ENCODE measurements around the gene ALK. TPM values are rescaled to one million over a fixed set of nuclear protein-coding genes. Genes with fewer than 3 reads are reported as not detected.

The ALK gene
- total RNA-seq, 1 experiment from 2014 or later: 14.7 TPM

GRCh38 chr2:29789911-29790485, 131.4 kb downstream of the ALK start:
- no peaks in the 10 kb centered on the region for H3K4me1 ChIP-seq (ENCODE audit: insufficient read depth, low read length, poor library complexity, severe bottlenecking)
- H3K27ac ChIP-seq (ENCODE audit: low read depth, low read length, poor library complexity, severe bottlenecking): no peak overlapping the region
- TF ChIP-seq EZH2 (IDR thresholded peaks at IDR 0.05; ENCODE audit: borderline replicate concordance, low read depth, low read length, poor library complexity, severe bottlenecking) (no peak), CTCF (conservative IDR thresholded peaks at IDR 0.05; ENCODE audit: low read depth, low read length) (no peak)
- no peaks in the 10 kb centered on the region for H3K27me3 ChIP-seq (replicated peaks; ENCODE audit: insufficient read depth, low read depth, low read length, poor library complexity)
- H3K4me3 ChIP-seq (ENCODE audit: low read depth, low read length, poor library complexity, severe bottlenecking): no peak overlapping the region
- no peak for DNase-seq (ENCODE audit: low spot score)
- ChIA-PET POLR2A (ENCODE audit: low non-redundant PET) (no interaction called here), CTCF (no interaction called here)
- BruUV-seq (replicated peaks): no TSS peak
- no peaks in the 10 kb centered on the region for H3K36me3 ChIP-seq (ENCODE audit: insufficient read depth, low read length, poor library complexity, severe bottlenecking)
- H3K9me3 ChIP-seq (ENCODE audit: low read depth, low read length, poor library complexity, severe bottlenecking): no peaks in the 10 kb centered on the region
- intact Hi-C loops (cut with micrococcal nuclease; ENCODE audit: unreplicated experiment): no loop called here

GRCh38 chr2:29787473-29788465, 133.6 kb downstream of the ALK start:
- H3K27ac ChIP-seq (ENCODE audit: low read depth, low read length, poor library complexity, severe bottlenecking): no peak overlapping the region
- intact Hi-C loops (cut with micrococcal nuclease; ENCODE audit: unreplicated experiment): no loop called here
- POLR2A ChIA-PET (ENCODE audit: low non-redundant PET): no interaction called here

GRCh38 chr2:29786361-29786760, 135.0 kb downstream of the ALK start:
- no peak overlapping the region for H3K4me3 ChIP-seq (ENCODE audit: low read depth, low read length, poor library complexity, severe bottlenecking)
- intact Hi-C loops (cut with micrococcal nuclease; ENCODE audit: unreplicated experiment): no loop called here
- H3K27ac ChIP-seq (ENCODE audit: low read depth, low read length, poor library complexity, severe bottlenecking): no peak overlapping the region
- no peaks in the 10 kb centered on the region for H3K36me3 ChIP-seq (ENCODE audit: insufficient read depth, low read length, poor library complexity, severe bottlenecking)
- CTCF ChIA-PET: no interaction called here
- no peaks in the 10 kb centered on the region for H3K9me3 ChIP-seq (ENCODE audit: low read depth, low read length, poor library complexity, severe bottlenecking)
- BruUV-seq (replicated peaks): no TSS peak
- H3K27me3 ChIP-seq (replicated peaks; ENCODE audit: insufficient read depth, low read depth, low read length, poor library complexity): no peaks in the 10 kb centered on the region
- POLR2A ChIA-PET (ENCODE audit: low non-redundant PET): no interaction called here
- TF ChIP-seq EZH2 (IDR thresholded peaks at IDR 0.05; ENCODE audit: borderline replicate concordance, low read depth, low read length, poor library complexity, severe bottlenecking) (no peak), CTCF (conservative IDR thresholded peaks at IDR 0.05; ENCODE audit: low read depth, low read length) (no peak)
- H3K4me1 ChIP-seq (ENCODE audit: insufficient read depth, low read length, poor library complexity, severe bottlenecking): no peaks in the 10 kb centered on the region
- no peak for DNase-seq (ENCODE audit: low spot score)

More at GRCh38 chr2:29787473-29788465, 133.6 kb downstream of the ALK start:
- TF ChIP-seq EZH2 (IDR thresholded peaks at IDR 0.05; ENCODE audit: borderline replicate concordance, low read depth, low read length, poor library complexity, severe bottlenecking): no peak
- TF ChIP-seq CTCF (conservative IDR thresholded peaks at IDR 0.05; ENCODE audit: low read depth, low read length): no peak
- BruUV-seq (replicated peaks): no TSS peak
- Histone ChIP-seq H3K9me3 (ENCODE audit: low read depth, low read length, poor library complexity, severe bottlenecking) (no peaks in the 10 kb centered on the region), H3K36me3 (ENCODE audit: insufficient read depth, low read length, poor library complexity, severe bottlenecking) (no peaks in the 10 kb centered on the region), H3K4me3 (ENCODE audit: low read depth, low read length, poor library complexity, severe bottlenecking) (no peak overlapping the region), H3K4me1 (ENCODE audit: insufficient read depth, low read length, poor library complexity, severe bottlenecking) (no peaks in the 10 kb centered on the region), H3K27me3 (replicated peaks; ENCODE audit: insufficient read depth, low read depth, low read length, poor library complexity) (no peaks in the 10 kb centered on the region)
- CTCF ChIA-PET: no interaction called here
- no peak for DNase-seq (ENCODE audit: low spot score)

All from A673 (cell line).